Metanephros (tissue), 1 donor: ENCODE results near the gene LDHB. TPM values are rescaled to one million over a fixed set of nuclear protein-coding genes. Genes with fewer than 3 reads are reported as not detected.

Source experiments
- total RNA-seq: library from RNA; depleted of rRNA; stranded (reverse); fragments of >200 nt; gene quantifications from one replicate; pipeline ENCODE4 v1.2.3, GENCODE V29; 2014

LDHB gene
- total RNA-seq, result 593 TPM

DNA sequence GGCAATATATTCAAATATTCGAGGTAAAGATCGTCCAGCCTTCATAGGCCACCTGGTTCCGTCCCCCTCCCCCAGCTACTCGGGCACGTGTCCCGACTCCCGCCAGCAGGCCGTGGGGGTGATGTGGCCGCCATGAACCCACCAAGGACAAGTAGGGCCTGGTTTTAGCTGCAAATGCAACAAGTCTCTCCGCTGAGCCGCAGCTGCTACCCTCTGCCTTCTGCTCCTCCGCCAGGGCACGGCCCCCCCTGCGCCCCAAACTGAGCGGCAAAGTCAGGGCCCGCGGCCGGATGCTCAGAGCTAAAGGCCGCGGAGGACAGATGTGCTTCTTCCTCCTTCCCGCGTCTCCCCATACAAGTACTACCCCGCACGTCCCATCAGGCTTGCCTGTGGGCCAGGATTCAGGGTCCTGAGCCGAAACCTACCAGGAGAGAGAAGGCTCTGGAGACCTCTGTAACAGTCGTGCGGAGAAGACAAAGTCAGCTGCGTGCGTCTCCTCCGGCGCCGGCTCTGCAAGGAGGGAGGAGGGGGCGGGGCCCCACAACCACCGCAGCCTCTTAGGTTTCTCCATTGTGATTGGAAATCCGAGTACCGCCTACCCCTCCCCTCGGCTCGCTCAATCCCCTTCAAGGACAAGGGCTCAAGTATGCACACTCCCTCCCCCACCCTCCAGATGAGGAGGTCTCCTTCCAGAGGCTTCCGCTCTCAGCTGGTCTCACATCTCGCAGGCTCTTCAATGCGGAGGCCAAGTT lies at the start of gene LDHB:
Gene LDHB (minus strand): TSS at position 517 of the 752 bp plus-strand sequence. CDS start 3,171 bp downstream, outside the sequence.

DNA sequence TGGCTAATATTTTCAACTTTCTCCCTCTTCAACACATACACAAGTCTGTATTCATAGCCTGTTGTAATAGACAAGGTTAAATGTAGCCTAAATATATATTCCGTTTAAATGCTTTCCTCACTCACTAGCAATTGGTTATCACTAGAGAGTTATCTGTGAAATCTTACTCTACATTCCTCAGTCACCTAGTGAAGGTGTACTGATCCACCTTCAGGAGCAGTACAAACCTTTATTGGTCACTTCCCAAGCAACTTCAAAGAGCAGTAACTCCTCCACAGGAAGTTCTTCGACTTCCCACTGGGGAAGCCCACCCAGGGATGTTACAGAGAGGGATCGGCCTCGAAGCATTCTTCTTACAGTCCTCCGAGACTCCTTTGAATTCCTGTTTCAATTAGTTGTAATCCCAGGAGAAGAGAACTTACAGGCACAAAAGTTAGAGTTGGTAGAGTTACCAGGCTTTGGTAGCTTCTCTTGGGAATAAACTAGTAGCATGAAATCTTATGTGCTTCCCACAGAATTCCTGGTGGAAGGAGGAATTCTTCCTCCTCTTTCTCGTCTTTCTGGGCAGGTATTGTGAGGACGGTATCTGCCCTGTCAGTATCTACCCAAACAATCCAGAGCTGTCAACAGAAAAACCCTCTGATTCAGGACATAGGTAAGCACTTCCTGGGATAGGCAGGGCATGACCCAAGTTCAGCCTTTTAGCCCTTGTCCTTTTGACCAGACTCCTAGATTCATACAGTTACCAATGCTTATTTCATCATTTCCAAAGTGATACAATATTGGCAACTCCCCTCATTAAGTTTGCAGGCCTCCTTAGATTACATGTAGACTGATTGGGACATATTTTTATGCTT lies 53.2 kb downstream of the LDHB start, which contains the start of gene GYS2:
Gene GYS2 (minus strand): TSS at position 603 of the 857 bp plus-strand sequence. CDS start 255 bp downstream, at position 348.

Other genes starting within 250 kb of the LDHB start
- gene PYROXD1, start 220.2 kb downstream of the LDHB start, total RNA-seq, result 14.2 TPM
- gene RECQL, start 156.2 kb downstream of the LDHB start, total RNA-seq, result 25.8 TPM
- 19.4 TPM for gene GOLT1B, start 156.1 kb downstream of the LDHB start, total RNA-seq
- 13.3 TPM for gene SPX, start 131.5 kb downstream of the LDHB start, total RNA-seq
- not detected for gene GYS2, start 53.0 kb downstream of the LDHB start, total RNA-seq
- gene KCNJ8, start 116.9 kb upstream of the LDHB start, total RNA-seq, result 28.3 TPM